H54 (cell line): ENCODE measurements around the gene SRSF8.

Source experiments
- DNase-seq: peaks from one replicate; pipeline ENCODE4 v3.0.0; 2011; ENCODE audit warnings: low spot score, mixed read lengths; ENCODE audit not compliant: insufficient read length
- FAIRE-seq: peaks from 3 replicates; lab custom pipeline; 2011; peaks lifted over from hg19 to GRCh38; lab: Jason Lieb, UNC
- POLR2A ChIP-seq: IDR thresholded peaks from 2 replicates; pipeline ENCODE4 v1.6.1; 2011; ENCODE audit warnings: low read depth, mild to moderate bottlenecking, low read length

SRSF8 gene

DNA sequence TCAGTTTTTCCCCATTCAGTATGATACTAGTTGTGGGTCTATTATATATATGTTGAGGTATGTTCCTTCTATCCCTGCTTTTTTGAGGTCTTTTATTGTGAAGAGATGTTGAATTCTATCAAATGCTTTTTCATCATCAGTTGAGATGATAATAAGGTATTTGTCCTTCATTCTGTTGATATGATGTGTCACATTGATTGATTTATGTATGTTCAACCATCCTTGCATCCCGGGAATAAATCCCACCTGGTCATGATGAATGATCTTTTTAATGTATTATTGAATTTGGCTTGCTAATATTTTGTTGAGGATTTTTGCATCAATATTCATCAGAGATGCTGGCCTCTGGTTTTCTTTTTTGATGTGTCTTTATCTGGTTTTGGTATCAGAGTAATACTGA lies 48.9 kb downstream of the SRSF8 start:
- TF ChIP-seq POLR2A = no peak
- FAIRE-seq = no peak
- DNase-seq = no peak

DNA sequence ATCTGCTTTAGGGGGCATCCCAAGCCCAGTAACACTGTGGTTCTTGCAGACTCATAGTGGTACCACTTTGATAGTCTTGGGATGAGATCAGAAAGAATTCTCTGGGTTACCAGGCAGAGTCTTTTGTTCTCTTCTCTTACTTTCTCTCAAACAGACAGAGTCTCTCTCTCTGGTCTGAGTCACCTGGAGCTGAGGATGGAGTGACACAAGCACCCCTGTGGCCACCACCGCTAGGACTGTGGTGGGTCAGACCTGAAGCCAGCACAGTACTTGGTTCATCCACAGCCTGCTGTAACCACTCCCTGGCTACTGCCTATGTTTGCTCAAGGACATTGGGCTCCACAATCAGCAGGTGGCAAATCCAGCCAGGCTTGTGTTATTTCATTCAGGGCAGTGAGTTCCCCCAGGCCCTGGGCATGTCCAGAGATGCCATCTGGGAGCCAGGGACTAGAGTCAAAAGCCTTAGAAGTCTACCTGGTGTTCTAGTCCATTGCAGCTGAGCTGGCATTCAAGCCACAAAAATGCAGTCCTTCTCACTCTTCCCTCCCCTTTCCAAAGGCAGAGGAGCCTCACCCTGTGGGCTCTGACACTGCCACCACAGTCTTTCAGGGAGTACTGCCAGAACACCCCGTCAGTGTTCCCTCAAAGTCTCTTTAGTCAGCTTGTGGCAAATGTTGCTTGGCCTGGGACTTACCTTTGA lies 52.8 kb downstream of the SRSF8 start:
- DNase-seq (no peak), FAIRE-seq (no peak)
- TF ChIP-seq POLR2A = no peak
